ENCODE results near the gene PTPN5. TPM values are rescaled to one million over a fixed set of nuclear protein-coding genes. Genes with fewer than 3 reads are reported as not detected.

PTPN5 gene
- total RNA-seq, 1 experiment from 2014 or later: 1.4 TPM

GRCh38 chr11:18790883-18791206 is 753 bp downstream of the PTPN5 start:
- no peak overlapping the region for H2AFZ ChIP-seq (ENCODE audit: low read length)
- H4K91ac ChIP-seq (ENCODE audit: insufficient read length, low read depth, low read length): no peak overlapping the region
- peak overlapping the region; percentile 48 for H3K4me2 ChIP-seq (ENCODE audit: insufficient read depth, insufficient read length, low read length)
- H2AK5ac ChIP-seq (ENCODE audit: insufficient read length, low read length): no peak overlapping the region
- H2BK12ac ChIP-seq (ENCODE audit: insufficient read length, low read depth, low read length): no peak overlapping the region
- TF ChIP-seq CTCF (conservative IDR thresholded peaks at IDR 0.05): no peak
- Mint-ChIP-seq H3K27me3 (ENCODE audit: low read depth) (peaks cover 82% of the 10 kb centered on the region), H3K4me1 (peaks cover 7 to 22% of the 10 kb centered on the region in 2 experiments; a peak in 3 of 4 replicates), H3K27ac (no peak overlapping the region), H3K4me3 (peak overlapping the region; percentile 78), H3K36me3 (ENCODE audit: insufficient read depth in 1 of 3, low read depth in 3 of 3) (no peaks in the 10 kb centered on the region; a peak in 1 of 7 replicates), H3K9me3 (no peaks in the 10 kb centered on the region)
- no peak overlapping the region for H4K8ac ChIP-seq (replicated peaks; ENCODE audit: insufficient read length, low read depth, low read length)
- H2BK5ac ChIP-seq (ENCODE audit: insufficient read length, low read length): no peak overlapping the region
- peak; percentile 47 for DNase-seq
- H3K23me2 ChIP-seq (ENCODE audit: insufficient read length, low read depth, low read length, poor library complexity, severe bottlenecking): peaks cover 14% of the 10 kb centered on the region
- H3K23ac ChIP-seq (ENCODE audit: insufficient read length, low read depth, low read length): no peak overlapping the region
- H3K18ac ChIP-seq (ENCODE audit: insufficient read length, low read depth, low read length): no peak overlapping the region
- no peaks in the 10 kb centered on the region for H3K9me3 ChIP-seq (ENCODE audit: control insufficient read depth, low read depth, low read length)
- no peak overlapping the region for H3K56ac ChIP-seq (ENCODE audit: insufficient read length, low read depth, low read length)
- no peaks in the 10 kb centered on the region for H3K79me2 ChIP-seq (ENCODE audit: insufficient read depth, low read length)
- WGBS (ENCODE audit: extremely low coverage, insufficient read length, low lambda C conversion rate): no CpG with 5 or more reads among the region's 17 CpGs
- H2BK15ac ChIP-seq (ENCODE audit: low read depth, low read length): no peak overlapping the region
- no peak overlapping the region for H2BK120ac ChIP-seq (ENCODE audit: low read depth, low read length, poor library complexity, severe bottlenecking)
- H4K20me1 ChIP-seq (ENCODE audit: control insufficient read depth, insufficient read depth, insufficient read length): peaks cover 3% of the 10 kb centered on the region
- no peak overlapping the region for H3K4ac ChIP-seq (ENCODE audit: low read depth, low read length)
- no peak overlapping the region for H3K9ac ChIP-seq (ENCODE audit: extremely low read depth, insufficient read length, low read length)
- no peak overlapping the region for H3T11ph ChIP-seq (ENCODE audit: low read length)
- H3K79me1 ChIP-seq (ENCODE audit: insufficient read depth, low read depth, low read length, poor library complexity, severe bottlenecking): no peaks in the 10 kb centered on the region
- no peak overlapping the region for H4K5ac ChIP-seq (ENCODE audit: insufficient read length, low read depth, low read length)
- H3K27ac ChIP-seq (ENCODE audit: insufficient read length, low read depth, low read length): no peak overlapping the region
- no peak overlapping the region for H2BK20ac ChIP-seq (ENCODE audit: low read depth, low read length, poor library complexity, severe bottlenecking)
- no peaks in the 10 kb centered on the region for H3K4me1 ChIP-seq (ENCODE audit: insufficient read depth, low read length)
- H3K14ac ChIP-seq (ENCODE audit: insufficient read depth, low read length): peak overlapping the region; percentile 6; the same call in 1 of the 2 replicates
- peaks cover 9% of the 10 kb centered on the region; the same call in 1 of the 2 replicates for H3K27me3 ChIP-seq (ENCODE audit: insufficient read depth, low read length)

All from H9 (cell line).